ENCODE measurements around the gene SUGCT.

SUGCT gene

DNA sequence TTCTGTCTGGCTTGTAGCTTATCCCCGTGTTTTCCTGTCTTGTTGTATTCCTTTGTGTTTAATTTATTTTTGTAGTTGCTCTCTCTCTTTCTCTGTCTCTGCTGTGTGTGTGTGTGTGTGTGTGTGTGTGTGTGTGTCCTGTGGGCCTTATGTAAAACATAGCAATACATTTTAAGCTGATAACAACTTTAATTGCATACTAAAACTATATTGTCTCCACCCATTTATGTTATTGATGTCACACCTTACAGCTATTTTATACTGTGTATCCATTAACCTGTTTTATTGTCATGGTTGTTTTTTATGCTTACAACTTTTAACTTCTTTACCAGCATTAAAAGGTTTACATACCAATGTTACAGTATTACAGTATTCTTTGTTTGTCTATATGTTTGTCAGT is 293.6 kb downstream of the SUGCT start:
- TF ChIP-seq CTCF (IDR thresholded peaks at IDR 0.05; ENCODE audit: low read depth, low read length, missing control alignments), result no peak
- no peak for DNase-seq (ENCODE audit: extremely low read depth, low read depth)
- no peak overlapping the region for H3K4me3 ChIP-seq (replicated peaks; ENCODE audit: low read depth, low read length)

DNA sequence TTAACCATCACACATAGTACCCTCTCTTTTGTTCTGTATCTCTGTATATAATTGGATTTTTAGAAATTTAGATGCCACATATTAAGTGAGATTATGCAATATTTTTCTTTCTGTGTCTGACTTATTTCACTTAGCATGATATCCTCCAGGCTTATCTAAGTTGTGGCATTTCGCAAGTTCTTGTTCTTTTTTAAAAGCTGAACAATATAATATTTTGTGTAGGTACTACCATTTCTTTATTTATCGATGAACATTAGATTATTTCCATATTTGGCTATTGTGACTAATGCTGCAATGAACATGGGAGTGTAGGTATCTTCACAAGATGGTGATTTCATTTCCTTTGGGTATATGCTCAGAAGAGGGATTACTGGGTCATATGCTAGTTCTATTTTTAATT is 295.0 kb downstream of the SUGCT start:
- TF ChIP-seq CTCF (IDR thresholded peaks at IDR 0.05; ENCODE audit: low read depth, low read length, missing control alignments), result no peak
- no peak for DNase-seq (ENCODE audit: extremely low read depth, low read depth)
- no peak overlapping the region for H3K4me3 ChIP-seq (replicated peaks; ENCODE audit: low read depth, low read length)

- no peak for TF ChIP-seq CTCF (IDR thresholded peaks at IDR 0.05; ENCODE audit: low read depth, low read length, missing control alignments)
- no peak overlapping the region for H3K4me3 ChIP-seq (replicated peaks; ENCODE audit: low read depth, low read length)
- no peak for DNase-seq (ENCODE audit: extremely low read depth, low read depth)
Observed at GRCh38 chr7:40432046-40432445, 297.2 kb downstream of the SUGCT start.

GRCh38 chr7:40436710-40437109 is 301.9 kb downstream of the SUGCT start:
- H3K4me3 ChIP-seq (replicated peaks; ENCODE audit: low read depth, low read length), result no peak overlapping the region
- no peak for TF ChIP-seq CTCF (IDR thresholded peaks at IDR 0.05; ENCODE audit: low read depth, low read length, missing control alignments)
- DNase-seq (ENCODE audit: extremely low read depth, low read depth), result no peak

GRCh38 chr7:40437498-40437897 is 302.7 kb downstream of the SUGCT start:
- peak; percentile 92 for DNase-seq (ENCODE audit: extremely low read depth, low read depth)
- no peak for TF ChIP-seq CTCF (IDR thresholded peaks at IDR 0.05; ENCODE audit: low read depth, low read length, missing control alignments)
- H3K4me3 ChIP-seq (replicated peaks; ENCODE audit: low read depth, low read length), result no peak overlapping the region

DNA sequence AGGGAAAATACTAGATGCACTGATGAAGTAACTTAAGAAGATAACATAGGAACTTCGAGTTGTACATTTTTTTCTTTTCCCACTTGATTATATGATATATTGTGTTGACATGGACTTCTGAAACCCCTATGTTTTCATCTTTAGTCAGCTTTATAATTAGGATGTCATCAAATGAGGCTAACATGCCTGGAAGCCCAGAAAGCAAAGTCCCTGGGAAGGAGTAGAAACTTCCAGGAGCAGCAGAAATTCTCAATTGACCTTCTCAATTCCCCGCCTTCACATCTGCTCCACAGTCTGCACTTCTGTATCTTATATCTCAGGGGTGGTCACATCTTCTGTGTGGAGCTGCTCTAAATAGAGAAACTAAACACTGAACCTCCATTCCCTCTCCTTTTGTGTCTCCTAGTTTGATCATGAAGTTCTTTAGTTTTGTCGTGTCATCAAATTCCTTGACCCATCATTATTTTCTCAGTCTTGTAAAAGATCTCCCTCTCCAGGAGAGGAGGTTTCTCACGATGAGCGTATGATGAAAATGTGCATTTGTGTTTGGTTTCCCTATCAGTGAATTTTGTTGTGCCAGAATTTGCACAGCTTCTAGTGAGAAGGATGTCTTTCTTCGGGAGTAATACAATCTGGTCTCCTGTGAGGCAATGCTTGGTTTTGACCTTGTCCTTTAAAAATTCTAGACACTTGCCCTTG is 303.3 kb downstream of the SUGCT start:
- DNase-seq (ENCODE audit: extremely low read depth, low read depth), result no peak
- no peak for TF ChIP-seq CTCF (IDR thresholded peaks at IDR 0.05; ENCODE audit: low read depth, low read length, missing control alignments)
- no peak overlapping the region for H3K4me3 ChIP-seq (replicated peaks; ENCODE audit: low read depth, low read length)

DNA sequence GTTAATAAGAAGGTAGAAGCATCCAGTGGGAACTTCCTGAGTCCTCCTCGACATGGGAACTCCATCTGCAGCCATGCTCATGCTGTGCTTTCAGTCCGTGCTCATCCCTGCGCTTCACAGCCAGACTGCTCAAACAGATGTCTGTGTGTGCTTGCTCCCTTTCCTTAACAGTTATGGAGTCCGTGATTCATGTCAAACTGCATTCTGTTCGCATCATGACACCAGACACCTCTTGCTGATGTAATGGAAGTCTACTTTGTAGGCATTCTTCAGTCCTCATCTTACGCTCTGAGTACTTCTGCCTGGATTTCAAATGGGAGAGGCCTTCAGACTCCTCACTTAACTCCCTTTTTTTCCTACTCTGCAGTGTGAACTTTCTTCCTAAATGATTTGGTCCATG is 304.9 kb downstream of the SUGCT start:
- H3K4me3 ChIP-seq (replicated peaks; ENCODE audit: low read depth, low read length), result no peak overlapping the region
- DNase-seq (ENCODE audit: extremely low read depth, low read depth), result no peak
- no peak for TF ChIP-seq CTCF (IDR thresholded peaks at IDR 0.05; ENCODE audit: low read depth, low read length, missing control alignments)
